ENCODE measurements around the gene PRXL2B. TPM values are rescaled to one million over a fixed set of nuclear protein-coding genes. Genes with fewer than 3 reads are reported as not detected.

Gene PRXL2B
- total RNA-seq, 4 donors from 2014 or later: 0.52 to 2.7 (median 1.1) TPM

DNA sequence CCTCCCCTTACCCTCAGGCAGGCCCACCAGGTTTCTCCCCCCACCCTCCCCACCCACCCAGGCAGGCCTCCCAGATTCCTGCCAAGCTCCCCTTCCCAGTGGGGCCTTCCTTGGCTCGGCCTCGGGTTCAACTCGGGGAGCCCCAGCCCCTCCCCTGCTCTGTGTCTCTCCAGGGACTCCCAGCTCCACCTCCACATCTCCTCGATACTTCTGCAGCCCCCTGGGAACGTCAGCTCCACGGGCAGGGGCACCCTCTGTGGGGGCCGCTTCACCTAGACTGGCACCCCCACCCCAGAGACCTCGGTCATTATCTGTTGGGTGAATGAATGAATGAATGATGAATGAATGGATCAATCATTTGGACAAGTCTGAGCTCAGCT, 45.5 kb downstream of the PRXL2B start:
- TF ChIP-seq, protein P1, sequence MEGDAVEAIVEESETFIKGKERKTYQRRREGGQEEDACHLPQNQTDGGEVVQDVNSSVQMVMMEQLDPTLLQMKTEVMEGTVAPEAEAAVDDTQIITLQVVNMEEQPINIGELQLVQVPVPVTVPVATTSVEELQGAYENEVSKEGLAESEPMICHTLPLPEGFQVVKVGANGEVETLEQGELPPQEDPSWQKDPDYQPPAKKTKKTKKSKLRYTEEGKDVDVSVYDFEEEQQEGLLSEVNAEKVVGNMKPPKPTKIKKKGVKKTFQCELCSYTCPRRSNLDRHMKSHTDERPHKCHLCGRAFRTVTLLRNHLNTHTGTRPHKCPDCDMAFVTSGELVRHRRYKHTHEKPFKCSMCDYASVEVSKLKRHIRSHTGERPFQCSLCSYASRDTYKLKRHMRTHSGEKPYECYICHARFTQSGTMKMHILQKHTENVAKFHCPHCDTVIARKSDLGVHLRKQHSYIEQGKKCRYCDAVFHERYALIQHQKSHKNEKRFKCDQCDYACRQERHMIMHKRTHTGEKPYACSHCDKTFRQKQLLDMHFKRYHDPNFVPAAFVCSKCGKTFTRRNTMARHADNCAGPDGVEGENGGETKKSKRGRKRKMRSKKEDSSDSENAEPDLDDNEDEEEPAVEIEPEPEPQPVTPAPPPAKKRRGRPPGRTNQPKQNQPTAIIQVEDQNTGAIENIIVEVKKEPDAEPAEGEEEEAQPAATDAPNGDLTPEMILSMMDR (IDR thresholded peaks at IDR 0.05 in 4 of 5, conservative IDR thresholded peaks at IDR 0.05 in 1 of 5): no peak
- TF ChIP-seq POLR2A (IDR thresholded peaks at IDR 0.05): no peak
- Histone ChIP-seq H3K27ac (no peak overlapping the region), H3K4me1 (no peaks in the 10 kb centered on the region), H3K9me3 (peaks cover 0 to 5% (median 0%) of the 10 kb centered on the region in 3 donors), H3K36me3 (no peaks in the 10 kb centered on the region), H3K27me3 (peaks cover 44 to 74% (median 69%) of the 10 kb centered on the region in 3 donors), H3K4me3 (no peak overlapping the region)
- in situ Hi-C loops (cut with MboI; ENCODE audit: low sequenced_read_pairs in 4 of 4) (no loop called here), intact Hi-C loops (cut with DNase I; ENCODE audit: low total_unique reads) (no loop called here)
- ATAC-seq: no peak
- no peak for DNase-seq

- DNase-seq (no peak), ATAC-seq (no peak)
- intact Hi-C loops (cut with DNase I; ENCODE audit: low total_unique reads) (no loop called here), in situ Hi-C loops (cut with MboI; ENCODE audit: low sequenced_read_pairs in 4 of 4) (no loop called here)
- no peaks in the 10 kb centered on the region for H3K4me1 ChIP-seq
- H3K27me3 ChIP-seq: peaks cover 42 to 73% (median 62%) of the 10 kb centered on the region in 3 donors
- H3K4me3 ChIP-seq: no peak within 1 kb of the TSS
- no peaks in the 10 kb centered on the region for H3K36me3 ChIP-seq
- peaks cover 0 to 5% (median 0%) of the 10 kb centered on the region in 3 donors for H3K9me3 ChIP-seq
- TF ChIP-seq POLR2A (IDR thresholded peaks at IDR 0.05): no peak
- TF ChIP-seq, protein P1 (IDR thresholded peaks at IDR 0.05 in 4 of 5, conservative IDR thresholded peaks at IDR 0.05 in 1 of 5): no peak
- H3K27ac ChIP-seq: no peak within 1 kb of the TSS
Observed at GRCh38 chr1:2632561-2633361, 46.2 kb downstream of the PRXL2B start, which contains the start of gene MMEL1. TSS of gene MMEL1 (minus strand) at chr1:2633016. CDS start at chr1:2629484, 3,532 bp downstream.

GRCh38 chr1:2633366-2633935, 46.9 kb downstream of the PRXL2B start:
- TF ChIP-seq POLR2A (IDR thresholded peaks at IDR 0.05): no peak
- TF ChIP-seq, protein P1 (IDR thresholded peaks at IDR 0.05 in 4 of 5, conservative IDR thresholded peaks at IDR 0.05 in 1 of 5): no peak
- Histone ChIP-seq H3K4me1 (no peaks in the 10 kb centered on the region), H3K9me3 (peaks cover 0 to 5% (median 0%) of the 10 kb centered on the region in 3 donors), H3K27me3 (peaks cover 36 to 66% (median 55%) of the 10 kb centered on the region in 3 donors), H3K27ac (no peak overlapping the region), H3K4me3 (no peak overlapping the region), H3K36me3 (no peaks in the 10 kb centered on the region)
- ATAC-seq (no peak), DNase-seq (no peak)
- in situ Hi-C loops (cut with MboI; ENCODE audit: low sequenced_read_pairs in 4 of 4) (no loop called here), intact Hi-C loops (cut with DNase I; ENCODE audit: low total_unique reads) (no loop called here)

DNA sequence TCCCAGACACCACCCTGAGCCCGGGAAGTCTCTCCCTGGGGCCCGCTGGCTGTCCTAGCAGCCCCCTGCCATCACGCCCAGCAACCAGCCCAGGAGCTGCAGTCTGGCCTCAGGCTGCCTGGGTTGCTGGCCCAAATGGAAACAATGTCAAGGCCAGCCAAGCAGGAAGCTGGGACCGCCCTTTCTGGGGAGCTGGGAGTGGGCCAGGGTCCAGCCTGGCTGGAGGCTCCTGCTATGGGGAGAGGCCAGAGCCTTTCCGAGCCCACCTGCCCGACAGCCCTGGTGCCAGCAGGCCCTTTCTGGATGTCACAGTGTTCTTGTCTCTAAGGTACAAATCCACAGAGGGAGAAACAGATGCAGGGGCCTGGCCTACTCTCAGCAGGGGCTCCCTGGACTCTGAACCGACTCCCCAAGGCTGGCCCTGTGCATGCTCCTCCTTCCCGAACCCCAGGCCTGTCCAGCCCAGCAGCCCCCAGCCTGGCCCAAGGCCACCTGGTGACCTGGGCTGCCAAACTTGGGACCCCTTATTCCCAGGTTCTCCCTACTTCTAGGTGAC, 47.4 kb downstream of the PRXL2B start:
- no peaks in the 10 kb centered on the region for H3K36me3 ChIP-seq
- peaks cover 39 to 61% (median 50%) of the 10 kb centered on the region in 3 donors for H3K27me3 ChIP-seq
- no peak for ATAC-seq
- no peak overlapping the region for H3K4me3 ChIP-seq
- DNase-seq: no peak
- in situ Hi-C loops (cut with MboI; ENCODE audit: low sequenced_read_pairs in 4 of 4) (no loop called here), intact Hi-C loops (cut with DNase I; ENCODE audit: low total_unique reads) (no loop called here)
- no peak for TF ChIP-seq POLR2A (IDR thresholded peaks at IDR 0.05)
- TF ChIP-seq, protein P1 (IDR thresholded peaks at IDR 0.05 in 4 of 5, conservative IDR thresholded peaks at IDR 0.05 in 1 of 5): no peak
- H3K27ac ChIP-seq: no peak overlapping the region
- H3K4me1 ChIP-seq: no peaks in the 10 kb centered on the region
- H3K9me3 ChIP-seq: peaks cover 0 to 5% (median 0%) of the 10 kb centered on the region in 3 donors

Data from gastrocnemius medialis (tissue), 4 donors.